AG09319 (cell line): ENCODE results near the gene RARA.

Experiments used
- DNase-seq: peaks from one replicate; pipeline ENCODE4 v3.0.0-alpha.2; 2010; ENCODE audit warnings: low read depth; ENCODE audit errors: extremely low read depth
- CTCF ChIP-seq: IDR thresholded peaks from 2 replicates; pipeline ENCODE4 v1.5.1; 2011; ENCODE audit warnings: low read depth, mild to moderate bottlenecking, inconsistent platforms, low read length, moderate library complexity

Gene RARA

GRCh38 chr17:40317345-40317873 lies 8.4 kb downstream of the RARA start:
- peak; percentile 73 for TF ChIP-seq CTCF
- no peak for DNase-seq

GRCh38 chr17:40317880-40318829 lies 9.2 kb downstream of the RARA start:
- no peak for TF ChIP-seq CTCF
- peak; percentile 92 for DNase-seq

- TF ChIP-seq CTCF, result peak; percentile 24; the same call in 1 of the 2 replicates
- DNase-seq, result no peak
Measured at GRCh38 chr17:40318830-40319391, 9.9 kb downstream of the RARA start.

GRCh38 chr17:40319651-40320540 lies 10.9 kb downstream of the RARA start:
- TF ChIP-seq CTCF, result no peak
- DNase-seq, result no peak

GRCh38 chr17:40320756-40321523 lies 12.0 kb downstream of the RARA start:
- no peak for DNase-seq
- no peak for TF ChIP-seq CTCF

GRCh38 chr17:40321524-40321929 lies 12.5 kb downstream of the RARA start:
- DNase-seq, result no peak

More at GRCh38 chr17:40321524-40321929, 12.5 kb downstream of the RARA start:
- no peak for TF ChIP-seq CTCF
